A673 (cell line): Measurements from ENCODE around the gene MFSD6. TPM values are rescaled to one million over a fixed set of nuclear protein-coding genes. Genes with fewer than 3 reads are reported as not detected.
A peak's percentile ranks its signal among the peaks of the same experiment; 100 is the strongest.

Experiments used
- BruUV-seq: library from RNA; stranded (reverse); fragments of 400-500 nt; replicated peaks from 2 replicates; lab custom pipeline; 2021; lab: Mats Ljungman, UMichigan
- CTCF ChIA-PET: fragments of 300-600 bp; sonication (Branson Sonifier 250); formaldehyde crosslinking; loops from one replicate; lab custom pipeline; 2022; ENCODE audit warnings: antibody characterized with exemption; lab: Charles Lee
- POLR2A ChIA-PET: fragments of 300-600 bp; sonication (Branson Sonifier 250); formaldehyde crosslinking; loops from one replicate; lab custom pipeline; 2022; ENCODE audit warnings: antibody characterized with exemption; ENCODE audit not compliant: low non-redundant PET; lab: Charles Lee
- DNase-seq: peaks from one replicate; pipeline ENCODE4 v3.0.0-alpha.2; 2015; ENCODE audit warnings: low spot score
- H3K27ac ChIP-seq: fragments of 200-600 bp; sonication (generic); 2 replicates; pipeline ENCODE4 v1.5.1; 2016; ENCODE audit warnings: mixed run types, low read depth, mild to moderate bottlenecking, mixed read lengths, antibody characterized with exemption, low read length; ENCODE audit not compliant: poor library complexity, severe bottlenecking
- H3K27me3 ChIP-seq: fragments of 200-600 bp; sonication (generic); replicated peaks from 2 replicates; pipeline ENCODE4 v1.6.1; 2017; ENCODE audit warnings: mixed run types, low read depth, mild to moderate bottlenecking, mixed read lengths, antibody characterized with exemption, low read length; ENCODE audit not compliant: insufficient read depth, poor library complexity
- H3K36me3 ChIP-seq: fragments of 200-600 bp; sonication (generic); 2 replicates; pipeline ENCODE4 v1.6.1; 2016; ENCODE audit warnings: mixed run types, mild to moderate bottlenecking, mixed read lengths, antibody characterized with exemption, low read length; ENCODE audit not compliant: insufficient read depth, poor library complexity, severe bottlenecking
- H3K4me1 ChIP-seq: fragments of 200-600 bp; sonication (generic); 2 replicates; pipeline ENCODE4 v1.6.1; 2017; ENCODE audit warnings: mixed run types, mild to moderate bottlenecking, mixed read lengths, antibody characterized with exemption, low read length; ENCODE audit not compliant: insufficient read depth, poor library complexity, severe bottlenecking
- H3K4me3 ChIP-seq: fragments of 200-600 bp; sonication (generic); 2 replicates; pipeline ENCODE4 v1.5.1; 2016; ENCODE audit warnings: low read depth, mixed run types, mild to moderate bottlenecking, mixed read lengths, low read length; ENCODE audit not compliant: poor library complexity, severe bottlenecking
- H3K9me3 ChIP-seq: fragments of 200-600 bp; sonication (generic); 2 replicates; pipeline ENCODE4 v1.6.1; 2016; ENCODE audit warnings: mixed run types, low read depth, mild to moderate bottlenecking, mixed read lengths, antibody characterized with exemption, low read length; ENCODE audit not compliant: poor library complexity, severe bottlenecking
- CTCF ChIP-seq: fragments of 300-800, 200-600 bp; sonication (generic); conservative IDR thresholded peaks from 2 replicates; pipeline ENCODE4 v1.5.1; 2017; ENCODE audit warnings: low read depth, mild to moderate bottlenecking, antibody characterized with exemption, low read length, moderate library complexity, mixed read lengths
- EZH2 ChIP-seq: fragments of 200-600 bp; sonication (generic); IDR thresholded peaks from 2 replicates; pipeline ENCODE4 v1.6.1; 2017; ENCODE audit warnings: borderline replicate concordance, low read depth, mild to moderate bottlenecking, mixed read lengths, antibody characterized with exemption, low read length; ENCODE audit not compliant: poor library complexity, severe bottlenecking
- intact Hi-C: fragments of 100-400 bp; cut with micrococcal nuclease; formaldehyde crosslinking; loops from one replicate; pipeline ENCODE4 v1.10.0; 2022; ENCODE audit not compliant: unreplicated experiment
- total RNA-seq: library from RNA; stranded (reverse); gene quantifications from 2 replicates; pipeline ENCODE4 v1.2.3, GENCODE V29; 2021

MFSD6 gene
- total RNA-seq, 1 experiment from 2014 or later = 8.4 TPM

- intact Hi-C loops = loop anchor here (10.0 kb wide), 1 partner anchor 279 kb away; no protein-coding TSS in a partner anchor
- Histone ChIP-seq H3K4me3 (no peak overlapping the region), H3K4me1 (peaks cover 9% of the 10 kb centered on the region), H3K27me3 (no peaks in the 10 kb centered on the region), H3K27ac (no peak overlapping the region), H3K36me3 (no peaks in the 10 kb centered on the region), H3K9me3 (no peaks in the 10 kb centered on the region)
- no TSS peak for BruUV-seq
- ChIA-PET POLR2A (no interaction called here), CTCF (no interaction called here)
- no peak for TF ChIP-seq CTCF
- no peak for TF ChIP-seq EZH2
- DNase-seq = no peak
These were observed 2.2 kb upstream of the MFSD6 start for GRCh38 chr2:190405995-190406394.

GRCh38 chr2:190406805-190407204 lies 1.4 kb upstream of the MFSD6 start:
- Histone ChIP-seq H3K27ac (no peak overlapping the region), H3K9me3 (no peaks in the 10 kb centered on the region), H3K27me3 (no peaks in the 10 kb centered on the region), H3K36me3 (no peaks in the 10 kb centered on the region), H3K4me3 (peak overlapping the region; percentile 65), H3K4me1 (peaks cover 9% of the 10 kb centered on the region)
- DNase-seq = no peak
- ChIA-PET CTCF (no interaction called here), POLR2A (no interaction called here)
- BruUV-seq = no TSS peak
- TF ChIP-seq EZH2 (no peak), CTCF (no peak)
- intact Hi-C loops = loop anchor here (10.0 kb wide), 1 partner anchor 278 kb away; no protein-coding TSS in a partner anchor

GRCh38 chr2:190407246-190407661 lies 901 bp upstream of the MFSD6 start:
- Histone ChIP-seq H3K9me3 (no peaks in the 10 kb centered on the region), H3K27me3 (no peaks in the 10 kb centered on the region), H3K36me3 (no peaks in the 10 kb centered on the region), H3K4me3 (peak overlapping the region; percentile 65), H3K4me1 (peaks cover 9% of the 10 kb centered on the region), H3K27ac (no peak overlapping the region)
- TF ChIP-seq EZH2 = no peak
- no TSS peak for BruUV-seq
- peak; percentile 40 for DNase-seq
- intact Hi-C loops = loop anchor here (10.0 kb wide), 1 partner anchor 278 kb away; no protein-coding TSS in a partner anchor
- ChIA-PET CTCF (no interaction called here), POLR2A (no interaction called here)
